PC-9 (cell line): ENCODE results near the gene VIM.
A peak's percentile ranks its signal among the peaks of the same experiment; 100 is the strongest.

ENCODE experiments used
- CTCF ChIP-seq: fragments of 200-600 bp; sonication (generic); conservative IDR thresholded peaks from 2 replicates; pipeline ENCODE4 v1.6.1; 2017; ENCODE audit warnings: mixed run types, antibody characterized with exemption, mild to moderate bottlenecking, moderate library complexity
- EZH2 ChIP-seq: fragments of 200-600 bp; sonication (generic); IDR thresholded peaks from 2 replicates; pipeline ENCODE4 v1.8.0; 2017; ENCODE audit warnings: antibody characterized with exemption, low read depth

DNA sequence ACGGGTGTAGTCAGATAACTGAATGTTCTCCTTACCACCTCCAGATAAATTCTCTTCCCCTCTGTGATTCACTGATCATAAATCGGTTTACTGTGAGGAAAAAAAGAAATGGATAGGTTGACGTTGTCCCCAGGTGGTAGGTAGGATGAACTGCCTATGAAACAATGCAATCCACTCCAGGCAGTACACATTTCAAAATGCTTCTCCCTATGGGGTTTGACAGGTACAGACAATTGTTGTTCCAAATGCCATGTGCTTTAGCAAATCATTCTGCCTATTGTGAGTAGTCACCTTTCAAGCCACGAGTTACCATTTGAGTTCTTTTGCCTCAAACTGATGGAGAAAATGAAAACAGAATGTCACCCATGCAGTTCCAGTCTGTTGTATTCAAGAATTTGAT is 21.8 kb downstream of the VIM start:
- TF ChIP-seq EZH2 (no peak), CTCF (peak; percentile 44; the same call in 1 of the 2 replicates)
